Thymus (tissue), 11 donors: ENCODE results near the gene BAIAP3. TPM values are rescaled to one million over a fixed set of nuclear protein-coding genes. Genes with fewer than 3 reads are reported as not detected.

Source experiments
- DNase-seq, 9 donors: peaks; one replicate each; pipeline ENCODE4 v3.0.0-alpha.2; 2013; ENCODE audit warnings: low spot score in 9 of 9, low read depth in 6 of 9, missing footprints in 1 of 9
- H3K27ac ChIP-seq, 2 donors: one replicate each; pipeline ENCODE4 v1.5.1; 2013; ENCODE audit warnings: control low read depth in 1 of 2, low read depth in 1 of 2, low read length in 1 of 2, mild to moderate bottlenecking in 1 of 2, moderate library complexity in 1 of 2
- H3K27me3 ChIP-seq, 2 donors: one replicate each; pipeline ENCODE4 v1.5.1; 2013; ENCODE audit warnings: low read length in 1 of 2; ENCODE audit not compliant: control insufficient read depth in 2 of 2, insufficient read depth in 1 of 2
- H3K36me3 ChIP-seq, 2 donors: one replicate each; pipeline ENCODE4 v1.5.1; 2013; ENCODE audit warnings: low read length in 1 of 2, mild to moderate bottlenecking in 1 of 2, moderate library complexity in 1 of 2; ENCODE audit not compliant: control insufficient read depth in 2 of 2, insufficient read depth in 2 of 2
- H3K4me1 ChIP-seq, 2 donors: one replicate each; pipeline ENCODE4 v1.5.1; 2013; ENCODE audit warnings: low read length in 2 of 2; ENCODE audit not compliant: control insufficient read depth in 2 of 2, insufficient read depth in 2 of 2
- H3K4me3 ChIP-seq, 2 donors: one replicate each; pipeline ENCODE4 v1.5.1; 2013; ENCODE audit warnings: low read length in 2 of 2, control low read depth in 1 of 2, mild to moderate bottlenecking in 1 of 2
- H3K9me3 ChIP-seq, 2 donors: one replicate each; pipeline ENCODE4 v1.5.1; 2013; ENCODE audit warnings: low read length in 1 of 2, mild to moderate bottlenecking in 1 of 2; ENCODE audit not compliant: control insufficient read depth in 2 of 2, insufficient read depth in 1 of 2
- WGBS: extraction: QIAGEN DNeasy Blood & Tissue Kit; methylation state at CpG from one replicate; pipeline ENCODE4 v1.1.7; 2013; 5-methylcytosine and 5-hydroxymethylcytosine counted together
- polyA plus RNA-seq: library from polyadenylated mRNA; stranded (reverse); fragments of 200-250 nt; gene quantifications from one replicate; pipeline ENCODE4 v1.2.3, GENCODE V29; 2013
- total RNA-seq: library from RNA; stranded (reverse); fragments of 120-200 nt; gene quantifications from one replicate; pipeline ENCODE4 v1.2.4, GENCODE V29; 2013
- donor health status: healthy.

Gene BAIAP3
- total and polyA plus RNA-seq, 2 donors, result 0.52 to 5.4 TPM

DNA sequence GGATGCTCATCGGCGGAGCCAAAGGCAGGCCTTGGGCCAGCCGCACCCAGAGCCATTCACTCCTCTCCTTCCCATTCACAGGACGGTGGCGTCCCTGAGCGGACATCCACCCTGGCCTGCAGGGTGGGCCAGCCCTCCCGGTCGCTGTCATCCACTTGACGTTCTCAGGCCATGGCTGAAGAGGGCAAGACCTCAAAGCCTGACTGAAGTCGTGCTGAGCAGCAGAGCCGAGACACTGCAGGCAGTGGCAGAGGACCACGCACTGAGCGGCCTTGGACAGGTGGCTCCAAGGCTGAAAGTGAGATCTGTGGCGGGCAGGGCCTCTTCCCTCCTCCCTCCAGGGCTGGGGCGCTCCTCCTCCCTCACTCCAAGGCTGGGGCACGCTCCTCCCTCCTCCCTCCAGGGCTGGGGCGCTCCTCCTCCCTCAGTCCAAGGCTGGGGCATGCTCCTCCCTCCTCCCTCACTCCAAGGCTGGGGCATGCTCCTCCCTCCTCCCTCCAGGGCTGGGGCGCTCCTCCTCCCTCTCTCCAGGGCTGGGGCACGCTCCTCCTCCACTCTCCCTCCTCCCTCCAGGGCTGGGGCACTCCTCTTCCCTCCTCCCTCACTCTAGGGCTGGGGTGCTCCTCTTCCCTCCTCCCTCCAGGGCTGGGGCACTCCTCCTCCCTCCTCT is 42.4 kb downstream of the BAIAP3 start:
- no peak for DNase-seq
- Histone ChIP-seq H3K36me3 (peaks cover 25 to 55% of the 10 kb centered on the region in 2 donors), H3K9me3 (no peaks in the 10 kb centered on the region), H3K4me1 (peaks cover 11 to 14% of the 10 kb centered on the region in 2 donors), H3K27ac (no peak overlapping the region), H3K27me3 (peaks cover 2 to 14% of the 10 kb centered on the region in 2 donors), H3K4me3 (no peak overlapping the region)
- over 99% methylated on average over 19 of the region's 19 CpGs for WGBS

DNA sequence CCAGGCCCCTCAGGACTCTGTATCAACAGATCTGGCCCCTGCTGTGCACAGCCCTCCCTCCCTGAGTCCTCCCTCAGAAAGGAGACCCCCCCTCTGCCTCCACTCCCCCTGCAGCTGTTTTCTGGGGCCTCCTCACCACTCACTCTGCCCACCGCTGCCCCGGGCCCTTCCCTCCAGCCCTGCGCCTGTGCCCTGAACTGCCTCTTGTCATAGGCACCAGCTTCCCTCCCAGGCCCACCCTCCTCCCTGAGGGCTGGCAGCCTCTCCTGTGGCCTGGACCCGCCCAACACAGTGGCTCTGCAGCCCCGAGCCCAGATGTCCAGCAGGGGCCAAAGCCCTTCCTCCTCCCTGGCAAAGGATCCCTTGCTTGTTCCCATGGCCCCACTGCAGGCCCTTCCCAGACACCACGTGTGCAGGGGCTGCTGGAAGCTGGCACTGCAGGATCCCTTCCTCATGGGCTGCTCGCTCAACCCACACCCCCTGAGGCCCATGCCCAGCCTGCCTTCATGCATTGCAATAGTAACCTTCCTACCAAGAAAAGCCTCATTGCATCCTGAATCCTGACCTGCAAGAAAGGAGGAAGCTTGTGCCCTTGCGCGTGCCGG is 44.1 kb downstream of the BAIAP3 start:
- Histone ChIP-seq H3K36me3 (peaks cover 27 to 61% of the 10 kb centered on the region in 2 donors), H3K9me3 (no peaks in the 10 kb centered on the region), H3K27me3 (peaks cover 2 to 14% of the 10 kb centered on the region in 2 donors), H3K4me3 (no peak overlapping the region), H3K4me1 (peaks cover 11 to 14% of the 10 kb centered on the region in 2 donors), H3K27ac (no peak overlapping the region)
- 97% methylated on average over 10 of the region's 10 CpGs for WGBS
- DNase-seq, result no peak

- H3K27ac ChIP-seq, result no peak overlapping the region
- H3K4me3 ChIP-seq, result peak overlapping the region in 1 of 2 donors; percentile 10
- peaks cover 2 to 14% of the 10 kb centered on the region in 2 donors for H3K27me3 ChIP-seq
- peaks cover 11 to 14% of the 10 kb centered on the region in 2 donors for H3K4me1 ChIP-seq
- no peaks in the 10 kb centered on the region for H3K9me3 ChIP-seq
- H3K36me3 ChIP-seq, result peaks cover 28 to 67% of the 10 kb centered on the region in 2 donors
- WGBS, result 93% methylated on average over 25 of the region's 25 CpGs
- no peak for DNase-seq
These were observed 44.8 kb downstream of the BAIAP3 start for GRCh38 chr16:1378087-1378803.

- DNase-seq, result peak in 3 of 9 donors; percentile 18 to 39 (median 31)
- peaks cover 34 to 73% of the 10 kb centered on the region in 2 donors for H3K36me3 ChIP-seq
- H3K4me1 ChIP-seq, result peaks cover 11 to 14% of the 10 kb centered on the region in 2 donors
- H3K9me3 ChIP-seq, result no peaks in the 10 kb centered on the region
- WGBS, result 12% methylated on average over 31 of the region's 31 CpGs
- peak overlapping the region in 1 of 2 donors; percentile 42 for H3K27ac ChIP-seq
- peaks cover 2 to 14% of the 10 kb centered on the region in 2 donors for H3K27me3 ChIP-seq
- peak overlapping the region; percentile 10 to 48 for H3K4me3 ChIP-seq
These were observed 45.4 kb downstream of the BAIAP3 start for GRCh38 chr16:1378804-1379303.

GRCh38 chr16:1379304-1380076 is 46.0 kb downstream of the BAIAP3 start:
- DNase-seq, result peak in 7 of 9 donors; percentile 4 to 64 (median 42)
- no peaks in the 10 kb centered on the region for H3K9me3 ChIP-seq
- H3K4me3 ChIP-seq, result peak overlapping the region in 1 of 2 donors; percentile 48
- H3K4me1 ChIP-seq, result peaks cover 11 to 14% of the 10 kb centered on the region in 2 donors
- H3K27me3 ChIP-seq, result peaks cover 2 to 14% of the 10 kb centered on the region in 2 donors
- peaks cover 34 to 76% of the 10 kb centered on the region in 2 donors for H3K36me3 ChIP-seq
- peak overlapping the region in 1 of 2 donors; percentile 42 for H3K27ac ChIP-seq
- 6% methylated on average over 95 of the region's 95 CpGs for WGBS

GRCh38 chr16:1380195-1380594 is 46.8 kb downstream of the BAIAP3 start:
- Histone ChIP-seq H3K4me3 (no peak overlapping the region), H3K27me3 (peaks cover 2 to 14% of the 10 kb centered on the region in 2 donors), H3K27ac (no peak overlapping the region), H3K36me3 (peaks cover 36 to 76% of the 10 kb centered on the region in 2 donors), H3K9me3 (no peaks in the 10 kb centered on the region), H3K4me1 (peaks cover 11 to 14% of the 10 kb centered on the region in 2 donors)
- no peak for DNase-seq
- WGBS, result 95% methylated on average over 10 of the region's 10 CpGs

- no peak overlapping the region for H3K4me3 ChIP-seq
- H3K9me3 ChIP-seq, result no peaks in the 10 kb centered on the region
- H3K27me3 ChIP-seq, result peaks cover 2 to 14% of the 10 kb centered on the region in 2 donors
- H3K27ac ChIP-seq, result no peak overlapping the region
- H3K36me3 ChIP-seq, result peaks cover 35 to 74% of the 10 kb centered on the region in 2 donors
- WGBS, result 97% methylated on average over 9 of the region's 9 CpGs
- H3K4me1 ChIP-seq, result peaks cover 11 to 17% of the 10 kb centered on the region in 2 donors
- DNase-seq, result no peak
These were observed 48.4 kb downstream of the BAIAP3 start for GRCh38 chr16:1381612-1382406.

- Histone ChIP-seq H3K27ac (no peak overlapping the region), H3K4me1 (peaks cover 11 to 15% of the 10 kb centered on the region in 2 donors), H3K4me3 (no peak overlapping the region), H3K36me3 (peaks cover 40 to 74% of the 10 kb centered on the region in 2 donors), H3K9me3 (no peaks in the 10 kb centered on the region), H3K27me3 (peaks cover 2 to 12% of the 10 kb centered on the region in 2 donors)
- no peak for DNase-seq
- 98% methylated on average over 18 of the region's 18 CpGs for WGBS
These were observed 50.1 kb downstream of the BAIAP3 start for GRCh38 chr16:1383556-1383955.
